GM12892 (cell line): ENCODE measurements around the gene PTPRN2.
"Not testable (repeated sequence)": the region's sequence is repeated elsewhere in the genome, so short reads cannot be mapped to it uniquely, and the experiment has no call there.

ENCODE experiments used
- DNase-seq: peaks from one replicate; pipeline ENCODE4 v3.0.0; 2011; ENCODE audit not compliant: insufficient read length
- FAIRE-seq: peaks from 2 replicates; lab custom pipeline; 2011; peaks lifted over from hg19 to GRCh38; lab: Jason Lieb, UNC
- POLR2A ChIP-seq: IDR thresholded peaks from 2 replicates; pipeline ENCODE4 v1.6.1; 2011; ENCODE audit warnings: low read depth, low read length, control low read depth
- POLR2AphosphoS5 ChIP-seq: IDR thresholded peaks from 2 replicates; pipeline ENCODE4 v1.6.1; 2011; ENCODE audit warnings: low read depth, low read length, control low read depth
- TAF1 ChIP-seq: IDR thresholded peaks from 2 replicates; pipeline ENCODE4 v1.6.1; 2011; ENCODE audit warnings: low read depth, mild to moderate bottlenecking, control low read depth, low read length, borderline replicate concordance

The PTPRN2 gene

GRCh38 chr7:158310924-158311666 lies 276.5 kb downstream of the PTPRN2 start:
- FAIRE-seq = no peak
- DNase-seq = no peak
- TF ChIP-seq TAF1 (no peak), POLR2AphosphoS5 (no peak), POLR2A (no peak)

- DNase-seq = no peak
- TF ChIP-seq POLR2AphosphoS5 (no peak), POLR2A (no peak)
- no peak for FAIRE-seq
Measured at GRCh38 chr7:158309868-158310763, 277.5 kb downstream of the PTPRN2 start.

- no peak for DNase-seq
- no peak for FAIRE-seq
- TF ChIP-seq POLR2A (no peak), POLR2AphosphoS5 (no peak)
Measured at GRCh38 chr7:158308001-158308400, 279.6 kb downstream of the PTPRN2 start.

GRCh38 chr7:158304072-158304471 lies 283.6 kb downstream of the PTPRN2 start:
- FAIRE-seq, DNase-seq: not testable (repeated sequence)

GRCh38 chr7:158303121-158303520 lies 284.5 kb downstream of the PTPRN2 start:
- TF ChIP-seq TAF1 (no peak), POLR2AphosphoS5 (no peak), POLR2A (no peak)
- DNase-seq = no peak
- no peak for FAIRE-seq

GRCh38 chr7:158302274-158303070 lies 285.2 kb downstream of the PTPRN2 start:
- FAIRE-seq = no peak
- DNase-seq = no peak
- no peak for TF ChIP-seq TAF1
- no peak for TF ChIP-seq POLR2AphosphoS5
- no peak for TF ChIP-seq POLR2A

GRCh38 chr7:158301207-158301606 lies 286.4 kb downstream of the PTPRN2 start:
- DNase-seq (no peak), FAIRE-seq (no peak)
- TF ChIP-seq POLR2AphosphoS5 (no peak), POLR2A (no peak), TAF1 (no peak)

GRCh38 chr7:158300427-158300826 lies 287.2 kb downstream of the PTPRN2 start:
- no peak for FAIRE-seq
- no peak for TF ChIP-seq TAF1
- no peak for DNase-seq

GRCh38 chr7:158299607-158300006 lies 288.0 kb downstream of the PTPRN2 start:
- no peak for TF ChIP-seq TAF1
- TF ChIP-seq POLR2AphosphoS5 = no peak
- no peak for TF ChIP-seq POLR2A
- FAIRE-seq (no peak), DNase-seq (no peak)

- no peak for FAIRE-seq
- TF ChIP-seq POLR2A (no peak), TAF1 (no peak), POLR2AphosphoS5 (no peak)
- DNase-seq = no peak
Measured at GRCh38 chr7:158296798-158297104, 290.9 kb downstream of the PTPRN2 start.

GRCh38 chr7:158295966-158296797 lies 291.4 kb downstream of the PTPRN2 start:
- no peak for FAIRE-seq
- TF ChIP-seq POLR2AphosphoS5 (no peak), TAF1 (no peak), POLR2A (no peak)

GRCh38 chr7:158294468-158295215 lies 293.0 kb downstream of the PTPRN2 start:
- FAIRE-seq, DNase-seq: not testable (repeated sequence)

More at GRCh38 chr7:158295966-158296797, 291.4 kb downstream of the PTPRN2 start:
- no peak for DNase-seq
